Subcutaneous adipose tissue (tissue), 4 donors: Measurements from ENCODE around the gene HCFC1. TPM values are rescaled to one million over a fixed set of nuclear protein-coding genes. Genes with fewer than 3 reads are reported as not detected.

ENCODE experiments used
- total RNA-seq, 4 donors: library from RNA; depleted of rRNA; stranded (reverse); fragments of >200 nt; gene quantifications; one replicate each; pipeline ENCODE4 v1.1.0, GENCODE V29; 2016
- TF ChIP-seq, protein P1 (sequence below): fragments of 450-650 bp; IDR thresholded peaks from one replicate; pipeline ENCODE4 v1.5.1; 2016; ENCODE audit warnings: low read depth, mild to moderate bottlenecking, control low read depth, antibody characterized with exemption, moderate library complexity

Gene HCFC1
- total RNA-seq, 4 donors from 2014 or later, result 17.7 to 33.9 (median 21.2) TPM

DNA sequence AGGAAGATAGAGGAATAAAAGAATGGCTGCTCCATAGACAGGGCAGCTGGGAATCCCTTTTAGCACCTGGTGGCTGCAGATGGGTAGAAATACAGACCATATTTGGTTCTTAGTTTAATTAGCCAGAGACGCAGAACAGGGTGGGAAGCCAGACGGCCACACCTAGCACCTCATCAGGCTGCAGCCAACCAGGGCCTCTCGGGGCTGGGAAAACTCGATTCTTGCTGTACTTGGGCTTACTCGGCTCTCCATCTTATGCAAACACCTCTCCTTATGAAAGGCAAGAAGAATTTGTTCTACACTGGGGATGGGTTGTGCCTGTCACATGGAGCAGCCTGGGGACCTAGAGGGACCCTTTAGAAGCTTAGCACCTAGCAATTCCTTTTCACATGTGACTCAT is 28.4 kb upstream of the HCFC1 start:
- TF ChIP-seq, protein P1, sequence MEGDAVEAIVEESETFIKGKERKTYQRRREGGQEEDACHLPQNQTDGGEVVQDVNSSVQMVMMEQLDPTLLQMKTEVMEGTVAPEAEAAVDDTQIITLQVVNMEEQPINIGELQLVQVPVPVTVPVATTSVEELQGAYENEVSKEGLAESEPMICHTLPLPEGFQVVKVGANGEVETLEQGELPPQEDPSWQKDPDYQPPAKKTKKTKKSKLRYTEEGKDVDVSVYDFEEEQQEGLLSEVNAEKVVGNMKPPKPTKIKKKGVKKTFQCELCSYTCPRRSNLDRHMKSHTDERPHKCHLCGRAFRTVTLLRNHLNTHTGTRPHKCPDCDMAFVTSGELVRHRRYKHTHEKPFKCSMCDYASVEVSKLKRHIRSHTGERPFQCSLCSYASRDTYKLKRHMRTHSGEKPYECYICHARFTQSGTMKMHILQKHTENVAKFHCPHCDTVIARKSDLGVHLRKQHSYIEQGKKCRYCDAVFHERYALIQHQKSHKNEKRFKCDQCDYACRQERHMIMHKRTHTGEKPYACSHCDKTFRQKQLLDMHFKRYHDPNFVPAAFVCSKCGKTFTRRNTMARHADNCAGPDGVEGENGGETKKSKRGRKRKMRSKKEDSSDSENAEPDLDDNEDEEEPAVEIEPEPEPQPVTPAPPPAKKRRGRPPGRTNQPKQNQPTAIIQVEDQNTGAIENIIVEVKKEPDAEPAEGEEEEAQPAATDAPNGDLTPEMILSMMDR, result no peak

DNA sequence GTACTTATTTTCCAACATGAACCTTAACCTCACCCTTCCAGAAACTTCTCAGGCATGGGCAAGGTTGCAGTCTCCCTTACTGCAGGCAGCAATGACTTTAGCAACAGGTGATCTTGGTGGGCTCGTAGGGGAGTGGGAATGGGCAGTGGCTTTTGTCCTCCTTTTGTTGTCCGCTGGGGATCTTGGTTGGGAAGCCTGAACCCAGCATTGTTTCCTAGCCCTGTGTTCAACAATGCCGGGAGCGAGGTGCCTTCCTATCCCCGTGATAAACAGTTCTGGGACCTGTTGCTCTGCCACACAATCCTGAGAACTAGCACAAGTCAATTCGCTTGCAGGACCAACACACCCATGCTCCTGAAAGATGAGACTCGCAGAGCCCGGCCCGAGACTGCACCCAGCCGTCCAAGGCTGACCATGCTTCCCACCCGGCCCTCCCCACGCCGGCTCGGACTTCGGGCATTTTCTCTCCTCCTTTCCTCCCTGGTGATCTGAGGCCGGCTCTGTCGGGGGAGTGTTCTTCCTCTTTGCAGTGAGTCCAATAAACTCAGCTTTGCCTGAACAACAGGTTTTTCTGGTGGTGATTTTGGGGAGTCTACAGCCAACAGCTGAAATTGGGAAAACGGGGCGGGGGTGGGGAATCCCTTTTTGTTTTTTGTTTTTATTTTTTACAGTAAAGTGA is 27.9 kb upstream of the HCFC1 start:
- TF ChIP-seq, protein P1, result no peak

DNA sequence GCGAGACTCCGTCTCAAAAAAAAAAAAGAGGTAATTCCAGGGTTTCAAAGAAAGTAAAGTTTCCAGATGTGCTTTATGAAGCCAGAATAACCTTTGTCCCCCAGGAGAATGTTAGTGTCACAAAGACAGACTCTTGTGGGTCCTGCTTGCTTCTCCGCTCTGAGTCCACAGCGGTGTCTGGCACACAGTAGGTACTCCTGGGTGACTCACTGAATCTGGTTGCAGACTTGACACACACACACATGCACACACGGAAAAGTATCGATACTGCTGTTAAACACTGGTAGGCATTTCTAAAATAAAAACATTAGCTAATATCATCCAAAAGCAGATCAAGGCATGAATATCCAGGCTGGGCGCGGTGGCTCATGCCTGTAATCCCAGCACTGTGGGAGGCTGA is 23.9 kb upstream of the HCFC1 start:
- TF ChIP-seq, protein P1, result no peak

DNA sequence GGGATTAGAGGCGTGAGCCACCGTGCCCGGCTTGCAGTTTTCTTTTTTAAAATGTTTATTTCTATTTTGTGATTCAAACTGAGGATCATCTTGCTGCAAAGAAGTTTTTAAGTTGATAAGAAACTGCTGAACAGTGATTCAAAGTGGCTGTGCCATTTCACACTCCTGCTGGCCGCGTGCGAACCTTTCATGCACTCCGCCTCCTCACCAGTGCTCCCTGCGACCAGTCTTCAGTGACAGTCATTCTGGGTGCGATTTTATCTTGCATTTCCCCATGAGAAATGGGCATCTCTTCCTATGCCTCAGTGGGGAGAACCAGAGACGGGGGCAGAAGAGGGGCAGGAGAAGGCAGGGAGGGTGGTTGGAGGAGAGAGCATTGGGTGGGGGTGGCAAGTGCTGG is 22.4 kb upstream of the HCFC1 start:
- TF ChIP-seq, protein P1, result no peak

DNA sequence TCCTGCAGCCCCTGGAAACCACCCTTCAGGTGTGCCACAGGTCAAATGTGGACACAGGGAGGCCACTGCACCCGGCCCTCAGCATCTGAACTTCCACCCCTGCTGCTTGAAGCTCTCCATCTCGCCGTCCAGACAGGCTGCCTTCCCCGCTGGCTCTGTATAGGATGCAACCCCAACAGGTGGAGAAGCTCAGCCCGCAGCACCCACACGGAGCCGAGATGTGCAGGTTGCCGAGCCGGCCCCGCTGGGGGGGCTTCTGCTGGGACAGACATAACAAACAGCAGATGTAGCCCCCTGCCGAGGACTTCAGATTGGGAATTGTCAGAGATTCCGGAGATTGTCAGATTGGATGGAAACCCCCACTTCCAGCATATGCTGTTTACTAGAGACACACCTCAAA is 21.5 kb upstream of the HCFC1 start:
- TF ChIP-seq, protein P1, result no peak

DNA sequence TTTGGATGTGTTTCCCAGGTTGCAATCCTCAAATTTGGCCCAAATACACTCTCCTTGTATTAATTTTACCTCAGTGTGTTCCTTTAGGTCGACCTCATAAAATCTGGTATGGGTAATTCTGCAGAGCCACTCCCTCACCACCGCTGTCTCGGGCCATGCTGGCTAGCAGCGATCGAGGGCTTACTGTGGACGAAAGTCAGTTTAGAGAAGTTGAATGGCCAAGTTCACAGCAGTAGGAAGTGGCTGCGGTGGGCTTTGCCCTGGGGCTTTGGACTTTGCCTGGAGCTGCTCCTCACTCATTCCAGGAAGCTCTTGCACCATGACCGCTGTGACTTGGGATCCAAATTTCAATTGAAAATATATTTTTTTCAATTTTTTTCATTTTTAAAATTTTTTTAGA is 20.6 kb upstream of the HCFC1 start:
- TF ChIP-seq, protein P1, result no peak

DNA sequence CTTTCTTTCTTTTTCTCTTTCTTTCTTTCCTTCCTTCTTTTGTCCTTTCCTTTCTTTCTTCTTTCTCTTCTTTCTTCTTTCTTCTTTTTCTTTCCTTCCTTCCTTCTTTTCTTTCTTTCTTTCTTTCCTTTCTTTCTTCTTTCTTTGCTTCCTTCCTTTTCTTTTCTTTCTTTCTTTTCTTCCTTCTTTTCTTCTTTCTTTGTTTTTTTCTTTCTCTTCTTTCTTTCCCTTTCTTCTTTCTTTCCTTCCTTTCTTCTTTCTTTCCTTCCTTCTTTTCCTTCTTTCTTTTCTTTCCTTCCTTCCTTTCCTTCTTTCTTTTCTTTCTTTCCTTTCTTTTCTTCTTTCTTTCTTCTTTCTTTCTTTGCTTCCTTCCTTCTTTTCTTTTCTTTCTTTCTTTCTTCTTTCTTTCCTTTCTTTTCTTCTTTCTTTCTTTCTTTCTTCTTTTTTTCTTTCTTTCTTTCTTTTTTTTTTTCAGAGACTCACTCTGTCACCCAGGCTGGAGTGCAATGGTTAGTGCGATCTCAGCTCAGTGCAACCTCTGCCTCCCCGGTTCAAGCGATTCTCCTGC is 19.5 kb upstream of the HCFC1 start:
- TF ChIP-seq, protein P1, result no peak
